HG03439 (cell line): ENCODE data around the gene RARRES2.
A peak's percentile ranks its signal among the peaks of the same experiment; 100 is the strongest.
"Not testable (repeated sequence)": the region's sequence is repeated elsewhere in the genome, so short reads cannot be mapped to it uniquely, and the experiment has no call there.

ENCODE experiments used
- ATAC-seq: cut with Tn5 transposase; IDR thresholded peaks from one replicate; pipeline ENCODE4 v1.9.1; 2021; ENCODE audit warnings: mild to moderate bottlenecking, moderate library complexity; ENCODE audit not compliant: unreplicated experiment

The RARRES2 gene

GRCh38 chr7:150341263-150342120 is at the start of gene RARRES2:
Gene RARRES2 (minus strand): TSS chr7:150341629. CDS start chr7:150340609, 1,020 bp downstream.
- ATAC-seq: no peak

GRCh38 chr7:150390205-150390604 is 48.8 kb upstream of the RARRES2 start:
- no peak for ATAC-seq

- ATAC-seq: no peak
Observed at GRCh38 chr7:150389532-150389816, 48.0 kb upstream of the RARRES2 start.

- ATAC-seq: no peak
Observed at GRCh38 chr7:150388709-150389531, 47.5 kb upstream of the RARRES2 start.

- no peak for ATAC-seq
Observed at GRCh38 chr7:150388306-150388705, 46.9 kb upstream of the RARRES2 start.

GRCh38 chr7:150385884-150386283 is 44.5 kb upstream of the RARRES2 start:
- ATAC-seq: not testable (repeated sequence)

- no peak for ATAC-seq
Observed at GRCh38 chr7:150385302-150385723, 43.9 kb upstream of the RARRES2 start.

GRCh38 chr7:150384406-150385301 is 43.2 kb upstream of the RARRES2 start:
- ATAC-seq: no peak

- no peak for ATAC-seq
Observed at GRCh38 chr7:150383710-150384397, 42.4 kb upstream of the RARRES2 start.

- no peak for ATAC-seq
Observed at GRCh38 chr7:150382844-150383225, 41.4 kb upstream of the RARRES2 start.

GRCh38 chr7:150382123-150382843 is 40.9 kb upstream of the RARRES2 start:
- ATAC-seq: no peak

GRCh38 chr7:150381785-150382122 is 40.3 kb upstream of the RARRES2 start:
- no peak for ATAC-seq

GRCh38 chr7:150381096-150381495 is 39.7 kb upstream of the RARRES2 start:
- ATAC-seq: no peak

- no peak for ATAC-seq
Observed at GRCh38 chr7:150380463-150380862, 39.0 kb upstream of the RARRES2 start.

- ATAC-seq: peak; percentile 3
Observed at GRCh38 chr7:150379441-150380379, 38.3 kb upstream of the RARRES2 start.

- peak; percentile 78 for ATAC-seq
Observed at GRCh38 chr7:150378853-150379440, 37.5 kb upstream of the RARRES2 start, which contains the start of gene ZNF775. Gene ZNF775 (plus strand): TSS chr7:150379330. CDS start chr7:150388471, 9,141 bp downstream.

- no peak for ATAC-seq
Observed at GRCh38 chr7:150378115-150378852, 36.9 kb upstream of the RARRES2 start.

- ATAC-seq: no peak
Observed at GRCh38 chr7:150377635-150378034, 36.2 kb upstream of the RARRES2 start.
